Osteoblast (primary cell): ENCODE results near the gene RABGAP1L. TPM values are rescaled to one million over a fixed set of nuclear protein-coding genes. Genes with fewer than 3 reads are reported as not detected.

ENCODE experiments used
- DNase-seq: peaks from one replicate; pipeline ENCODE4 v3.0.0; 2011; ENCODE audit warnings: low spot score, mixed read lengths; ENCODE audit not compliant: insufficient read length; ENCODE audit errors: missing footprints
- H2AFZ ChIP-seq: 2 replicates; pipeline ENCODE4 v1.6.0; 2011; ENCODE audit warnings: mild to moderate bottlenecking, low read length
- H3K27ac ChIP-seq: 2 replicates; pipeline ENCODE4 v1.5.1; 2011; ENCODE audit warnings: mild to moderate bottlenecking, low read depth, low read length, moderate library complexity
- H3K27me3 ChIP-seq: 2 replicates; pipeline ENCODE4 v1.6.0; 2012; ENCODE audit warnings: mild to moderate bottlenecking, control low read depth, inconsistent platforms, low read length, moderate library complexity; ENCODE audit not compliant: insufficient read depth
- H3K36me3 ChIP-seq: 2 replicates; pipeline ENCODE4 v1.5.1; 2011; ENCODE audit warnings: mild to moderate bottlenecking, low read length, control low read depth, moderate library complexity; ENCODE audit not compliant: insufficient read depth
- H3K4me1 ChIP-seq: 2 replicates; pipeline ENCODE4 v1.5.1; 2011; ENCODE audit warnings: mild to moderate bottlenecking, low read length, control low read depth, moderate library complexity; ENCODE audit not compliant: insufficient read depth
- H3K4me2 ChIP-seq: 2 replicates; pipeline ENCODE4 v1.6.0; 2011; ENCODE audit warnings: mild to moderate bottlenecking, low read length; ENCODE audit not compliant: insufficient read depth
- H3K4me3 ChIP-seq: fragments of 200-600 bp; sonication (generic); 3 replicates; pipeline ENCODE4 v1.5.1; 2012; ENCODE audit warnings: mild to moderate bottlenecking, low read length, inconsistent platforms; ENCODE audit not compliant: insufficient read depth
- H3K79me2 ChIP-seq: 2 replicates; pipeline ENCODE4 v1.6.0; 2012; ENCODE audit warnings: mild to moderate bottlenecking, low read length, control low read depth, inconsistent platforms; ENCODE audit not compliant: insufficient read depth
- H3K9me3 ChIP-seq: 2 replicates; pipeline ENCODE4 v1.5.1; 2011; ENCODE audit warnings: low read depth, low read length, control low read depth
- H4K20me1 ChIP-seq: 2 replicates; pipeline ENCODE4 v1.6.0; 2012; ENCODE audit warnings: mild to moderate bottlenecking, low read length, control low read depth; ENCODE audit not compliant: insufficient read depth
- CTCF ChIP-seq: IDR thresholded peaks from 2 replicates; pipeline ENCODE4 v1.5.1; 2011; ENCODE audit warnings: mild to moderate bottlenecking, low read depth, low read length, moderate library complexity; ENCODE audit errors: extremely low read depth
- total RNA-seq: library from RNA; depleted of rRNA; stranded (reverse); fragments of >200 nt; gene quantifications from 2 replicates; pipeline ENCODE4 v1.2.3, GENCODE V29; 2012

RABGAP1L gene
- total RNA-seq, 1 donor: 30.0 TPM

- Histone ChIP-seq H3K79me2 (peaks cover 53% of the 10 kb centered on the region), H3K4me2 (no peak overlapping the region), H3K4me3 (no peak overlapping the region), H3K9me3 (no peaks in the 10 kb centered on the region), H3K4me1 (no peaks in the 10 kb centered on the region), H3K27ac (no peak overlapping the region), H4K20me1 (peaks cover 2% of the 10 kb centered on the region), H2AFZ (no peak overlapping the region), H3K36me3 (no peaks in the 10 kb centered on the region), H3K27me3 (no peaks in the 10 kb centered on the region)
- DNase-seq: no peak
- no peak for TF ChIP-seq CTCF
Measured at GRCh38 chr1:174165471-174166137, 6.3 kb downstream of the RABGAP1L start.

GRCh38 chr1:174166530-174167264 lies 7.4 kb downstream of the RABGAP1L start:
- H4K20me1 ChIP-seq: no peaks in the 10 kb centered on the region
- no peak overlapping the region for H3K4me2 ChIP-seq
- no peaks in the 10 kb centered on the region for H3K27me3 ChIP-seq
- peaks cover 46% of the 10 kb centered on the region for H3K79me2 ChIP-seq
- H3K4me1 ChIP-seq: no peaks in the 10 kb centered on the region
- no peaks in the 10 kb centered on the region for H3K9me3 ChIP-seq
- H3K36me3 ChIP-seq: no peaks in the 10 kb centered on the region
- DNase-seq: no peak
- H3K4me3 ChIP-seq: no peak overlapping the region
- H3K27ac ChIP-seq: no peak overlapping the region
- no peak overlapping the region for H2AFZ ChIP-seq
- TF ChIP-seq CTCF: no peak

GRCh38 chr1:174167265-174167803 lies 8.0 kb downstream of the RABGAP1L start:
- Histone ChIP-seq H3K4me3 (no peak overlapping the region), H3K4me1 (no peaks in the 10 kb centered on the region), H3K79me2 (peaks cover 40% of the 10 kb centered on the region), H3K4me2 (no peak overlapping the region), H3K27ac (no peak overlapping the region), H4K20me1 (no peaks in the 10 kb centered on the region), H2AFZ (no peak overlapping the region), H3K36me3 (no peaks in the 10 kb centered on the region), H3K9me3 (no peaks in the 10 kb centered on the region), H3K27me3 (no peaks in the 10 kb centered on the region)
- no peak for TF ChIP-seq CTCF
- DNase-seq: no peak

- TF ChIP-seq CTCF: no peak
- Histone ChIP-seq H3K4me2 (no peak overlapping the region), H3K27me3 (no peaks in the 10 kb centered on the region), H3K36me3 (no peaks in the 10 kb centered on the region), H4K20me1 (no peaks in the 10 kb centered on the region), H3K27ac (no peak overlapping the region), H2AFZ (no peak overlapping the region), H3K4me3 (no peak overlapping the region), H3K4me1 (no peaks in the 10 kb centered on the region), H3K79me2 (peaks cover 30% of the 10 kb centered on the region), H3K9me3 (no peaks in the 10 kb centered on the region)
- no peak for DNase-seq
Measured at GRCh38 chr1:174169342-174169741, 10.0 kb downstream of the RABGAP1L start.
